CD4-positive, alpha-beta memory T cell (primary cell): ENCODE measurements around the gene GALNTL6. TPM values are rescaled to one million over a fixed set of nuclear protein-coding genes. Genes with fewer than 3 reads are reported as not detected.

ENCODE experiments used
- CTCF ChIA-PET: fragments of 350-600 bp; sonication (Branson Sonifier 250); formaldehyde crosslinking; loops from one replicate; lab custom pipeline; 2021; ENCODE audit warnings: inconsistent platforms; ENCODE audit not compliant: partially characterized antibody; lab: Charles Lee
- POLR2A ChIA-PET: fragments of 350-600 bp; sonication (Branson Sonifier 250); formaldehyde crosslinking; loops from one replicate; lab custom pipeline; 2021; ENCODE audit not compliant: partially characterized antibody; lab: Charles Lee
- DNase-seq, 5 donors: peaks; one replicate each; pipeline versions ENCODE4 v3.0.0 to v3.0.0-alpha.2; 2020 to 2022; ENCODE audit warnings: mixed read lengths in 1 of 5
- H3K27ac ChIP-seq: one replicate; pipeline ENCODE4 v1.7.0; 2013; ENCODE audit warnings: low read depth, low read length
- H3K27me3 ChIP-seq: 2 replicates; pipeline ENCODE4 v1.7.0; 2013; ENCODE audit warnings: mild to moderate bottlenecking, low read length, moderate library complexity; ENCODE audit not compliant: insufficient read depth
- H3K36me3 ChIP-seq: 2 replicates; pipeline ENCODE4 v1.7.0; 2013; ENCODE audit warnings: mild to moderate bottlenecking, low read length, moderate library complexity; ENCODE audit not compliant: insufficient read depth
- H3K4me1 ChIP-seq: 2 replicates; pipeline ENCODE4 v1.7.0; 2013; ENCODE audit warnings: mild to moderate bottlenecking, low read length, moderate library complexity; ENCODE audit not compliant: insufficient read depth
- H3K4me3 ChIP-seq, 2 donors: one replicate each; pipeline ENCODE4 v1.7.0; 2013; ENCODE audit warnings: low read length in 2 of 2, mild to moderate bottlenecking in 1 of 2
- H3K9me3 ChIP-seq, 2 donors: one replicate each; pipeline ENCODE4 v1.7.0; 2013; ENCODE audit warnings: low read length in 2 of 2, control low read depth in 1 of 2; ENCODE audit not compliant: control insufficient read depth in 1 of 2
- H3K27ac Mint-ChIP-seq, 7 donors: one replicate each; pipeline ENCODE4 v1.8.0; 2020 to 2021; ENCODE audit warnings: mixed read lengths in 7 of 7, mild to moderate bottlenecking in 6 of 7, inconsistent platforms in 3 of 7, moderate library complexity in 3 of 7
- H3K27me3 Mint-ChIP-seq, 2 donors: one replicate each; pipeline ENCODE4 v1.8.0; 2020 to 2021; ENCODE audit warnings: mixed read lengths in 2 of 2
- H3K36me3 Mint-ChIP-seq, 2 donors: one replicate each; pipeline ENCODE4 v1.8.0; 2020 to 2021; ENCODE audit warnings: mixed read lengths in 2 of 2, inconsistent platforms in 1 of 2, mild to moderate bottlenecking in 1 of 2
- H3K4me1 Mint-ChIP-seq, 4 donors: one replicate each; pipeline ENCODE4 v1.8.0; 2020 to 2021; ENCODE audit warnings: mixed read lengths in 4 of 4, mild to moderate bottlenecking in 1 of 4
- H3K4me3 Mint-ChIP-seq, 8 donors: one replicate each; pipeline ENCODE4 v1.8.0; 2020 to 2021; ENCODE audit warnings: mixed read lengths in 8 of 8, mild to moderate bottlenecking in 7 of 8, moderate library complexity in 6 of 8, inconsistent platforms in 3 of 8
- H3K9me3 Mint-ChIP-seq, 8 donors: one replicate each; pipeline ENCODE4 v1.8.0; 2020 to 2021; ENCODE audit warnings: mixed read lengths in 8 of 8, mild to moderate bottlenecking in 5 of 8, inconsistent platforms in 3 of 8, moderate library complexity in 1 of 8
- intact Hi-C: fragments of 100-400 bp; cut with micrococcal nuclease; formaldehyde crosslinking; loops from one replicate; pipeline ENCODE4 v1.15.1; 2023
- polyA plus RNA-seq, 2 donors: library from polyadenylated mRNA; unstranded; fragments of 300-500 nt; fragmentation: Illumina TruSeq; gene quantifications; one replicate each; pipeline ENCODE4 v1.2.3, GENCODE V29; 2021
- total RNA-seq, 2 experiments: library from RNA; stranded (reverse); gene quantifications; one replicate each; pipeline ENCODE4 v1.2.3, GENCODE V29; 2021

Gene GALNTL6
- total and polyA plus RNA-seq, 4 experiments from 2014 or later, result not detected

- no peaks in the 10 kb centered on the region for H3K36me3 ChIP-seq
- H3K27ac Mint-ChIP-seq, result no peak overlapping the region
Observed at GRCh38 chr4:172656055-172656454, 842.9 kb downstream of the GALNTL6 start.

GRCh38 chr4:172657081-172657480 lies 843.9 kb downstream of the GALNTL6 start:
- Mint-ChIP-seq H3K36me3 (peaks cover 0 to 1% of the 10 kb centered on the region in 2 donors), H3K27ac (no peak overlapping the region), H3K9me3 (peaks cover 0 to 7% (median 2%) of the 10 kb centered on the region in 8 donors), H3K4me3 (no peak overlapping the region), H3K27me3 (no peaks in the 10 kb centered on the region), H3K4me1 (no peaks in the 10 kb centered on the region)
- H3K4me3 ChIP-seq, result no peak overlapping the region
- no peaks in the 10 kb centered on the region for H3K9me3 ChIP-seq
- POLR2A ChIA-PET, result no interaction called here
- DNase-seq, result no peak
- H3K4me1 ChIP-seq, result no peaks in the 10 kb centered on the region
- CTCF ChIA-PET, result no interaction called here
- no peak overlapping the region for H3K27ac ChIP-seq
- no peaks in the 10 kb centered on the region for H3K27me3 ChIP-seq
- no peaks in the 10 kb centered on the region for H3K36me3 ChIP-seq
- intact Hi-C loops, result no loop called here

More at GRCh38 chr4:172656055-172656454, 842.9 kb downstream of the GALNTL6 start:
- Mint-ChIP-seq H3K27me3 (no peaks in the 10 kb centered on the region), H3K36me3 (peaks cover 0 to 1% of the 10 kb centered on the region in 2 donors), H3K4me3 (no peak overlapping the region), H3K4me1 (no peaks in the 10 kb centered on the region), H3K9me3 (peaks cover 0 to 7% (median 2%) of the 10 kb centered on the region in 8 donors)
- CTCF ChIA-PET, result no interaction called here
- Histone ChIP-seq H3K27me3 (no peaks in the 10 kb centered on the region), H3K27ac (no peak overlapping the region), H3K9me3 (no peaks in the 10 kb centered on the region), H3K4me1 (no peaks in the 10 kb centered on the region), H3K4me3 (no peak overlapping the region)
- intact Hi-C loops, result no loop called here
- no peak for DNase-seq
- POLR2A ChIA-PET, result no interaction called here

GRCh38 chr4:172660251-172660650 lies 847.0 kb downstream of the GALNTL6 start:
- peaks cover 0 to 1% of the 10 kb centered on the region in 2 donors for H3K36me3 Mint-ChIP-seq
- CTCF ChIA-PET, result no interaction called here
- POLR2A ChIA-PET, result no interaction called here
- H3K4me1 Mint-ChIP-seq, result no peaks in the 10 kb centered on the region
- H3K4me3 Mint-ChIP-seq, result no peak overlapping the region
- intact Hi-C loops, result no loop called here
- H3K27me3 Mint-ChIP-seq, result no peaks in the 10 kb centered on the region
- Histone ChIP-seq H3K4me3 (no peak overlapping the region), H3K4me1 (no peaks in the 10 kb centered on the region), H3K27me3 (no peaks in the 10 kb centered on the region), H3K36me3 (no peaks in the 10 kb centered on the region), H3K9me3 (no peaks in the 10 kb centered on the region), H3K27ac (no peak overlapping the region)
- H3K9me3 Mint-ChIP-seq, result peaks cover 0 to 8% (median 3%) of the 10 kb centered on the region in 8 donors
- DNase-seq, result no peak
- no peak overlapping the region for H3K27ac Mint-ChIP-seq

- ChIA-PET CTCF (interaction anchor here (1.2 kb wide), 1 partner anchor 10 kb away, joined by 3 read pairs; no protein-coding TSS in a partner anchor), POLR2A (no interaction called here)
- H3K27me3 Mint-ChIP-seq, result no peaks in the 10 kb centered on the region
- H3K9me3 ChIP-seq, result no peaks in the 10 kb centered on the region
- no peak overlapping the region for H3K4me3 Mint-ChIP-seq
- H3K4me1 ChIP-seq, result no peaks in the 10 kb centered on the region
- intact Hi-C loops, result no loop called here
- no peaks in the 10 kb centered on the region for H3K36me3 ChIP-seq
- no peaks in the 10 kb centered on the region for H3K4me1 Mint-ChIP-seq
- no peak overlapping the region for H3K27ac Mint-ChIP-seq
- peaks cover 0 to 8% (median 3%) of the 10 kb centered on the region in 8 donors for H3K9me3 Mint-ChIP-seq
- H3K27me3 ChIP-seq, result no peaks in the 10 kb centered on the region
- H3K36me3 Mint-ChIP-seq, result peaks cover 0 to 1% of the 10 kb centered on the region in 2 donors
- no peak for DNase-seq
- no peak overlapping the region for H3K4me3 ChIP-seq
- no peak overlapping the region for H3K27ac ChIP-seq
Observed at GRCh38 chr4:172662113-172662512, 848.9 kb downstream of the GALNTL6 start.

GRCh38 chr4:172666711-172667368 lies 853.6 kb downstream of the GALNTL6 start:
- POLR2A ChIA-PET, result no interaction called here
- H3K4me1 Mint-ChIP-seq, result no peaks in the 10 kb centered on the region

GRCh38 chr4:172674811-172675210 lies 861.6 kb downstream of the GALNTL6 start:
- H3K27me3 Mint-ChIP-seq, result no peaks in the 10 kb centered on the region
- Histone ChIP-seq H3K36me3 (no peaks in the 10 kb centered on the region), H3K4me3 (no peak overlapping the region), H3K4me1 (no peaks in the 10 kb centered on the region), H3K9me3 (no peaks in the 10 kb centered on the region), H3K27me3 (no peaks in the 10 kb centered on the region), H3K27ac (no peak overlapping the region)
- DNase-seq, result no peak
- no peaks in the 10 kb centered on the region for H3K36me3 Mint-ChIP-seq
- H3K9me3 Mint-ChIP-seq, result peaks cover 0 to 24% (median 10%) of the 10 kb centered on the region in 8 donors
- intact Hi-C loops, result no loop called here
- POLR2A ChIA-PET, result no interaction called here
- no peaks in the 10 kb centered on the region for H3K4me1 Mint-ChIP-seq
- CTCF ChIA-PET, result no interaction called here
- no peak overlapping the region for H3K27ac Mint-ChIP-seq
- H3K4me3 Mint-ChIP-seq, result no peak overlapping the region

More at GRCh38 chr4:172666711-172667368, 853.6 kb downstream of the GALNTL6 start:
- intact Hi-C loops, result no loop called here
- Histone ChIP-seq H3K36me3 (no peaks in the 10 kb centered on the region), H3K4me3 (no peak overlapping the region), H3K27ac (no peak overlapping the region), H3K27me3 (no peaks in the 10 kb centered on the region), H3K9me3 (no peaks in the 10 kb centered on the region), H3K4me1 (no peaks in the 10 kb centered on the region)
- Mint-ChIP-seq H3K27me3 (no peaks in the 10 kb centered on the region), H3K36me3 (no peaks in the 10 kb centered on the region), H3K27ac (no peak overlapping the region), H3K9me3 (peaks cover 0 to 8% (median 5%) of the 10 kb centered on the region in 8 donors), H3K4me3 (no peak overlapping the region)
- CTCF ChIA-PET, result no interaction called here
- no peak for DNase-seq

- Histone ChIP-seq H3K36me3 (no peaks in the 10 kb centered on the region), H3K27me3 (no peaks in the 10 kb centered on the region), H3K4me3 (no peak overlapping the region), H3K9me3 (no peaks in the 10 kb centered on the region), H3K27ac (no peak overlapping the region), H3K4me1 (no peaks in the 10 kb centered on the region)
- intact Hi-C loops, result no loop called here
- H3K4me3 Mint-ChIP-seq, result no peak overlapping the region
- CTCF ChIA-PET, result no interaction called here
- H3K27ac Mint-ChIP-seq, result no peak overlapping the region
- H3K9me3 Mint-ChIP-seq, result peaks cover 0 to 24% (median 10%) of the 10 kb centered on the region in 8 donors
- no peaks in the 10 kb centered on the region for H3K36me3 Mint-ChIP-seq
- no peaks in the 10 kb centered on the region for H3K4me1 Mint-ChIP-seq
- POLR2A ChIA-PET, result no interaction called here
- H3K27me3 Mint-ChIP-seq, result no peaks in the 10 kb centered on the region
- DNase-seq, result no peak
Observed at GRCh38 chr4:172675232-172675631, 862.0 kb downstream of the GALNTL6 start.
